ENCODE data around the gene SMIM1. TPM values are rescaled to one million over a fixed set of nuclear protein-coding genes. Genes with fewer than 3 reads are reported as not detected.

Gene SMIM1
- total and polyA plus RNA-seq, 9 of the 15 experiments (the other 6 are each of a cell fraction or from before 2014, with no cell fraction given) = 2.3 to 125 (median 24.3) TPM

GRCh38 chr1:3772715-3773571 is at the start of gene SMIM1 (continued):
- TF ChIP-seq AFF4 (CRISPR knock-in tag; IDR thresholded peaks at IDR 0.05) (no peak), ERF (CRISPR knock-in tag; IDR thresholded peaks at IDR 0.05) (no peak), SIX5 (IDR thresholded peaks at IDR 0.05; ENCODE audit: borderline replicate concordance in 1 of 2, insufficient read depth in 1 of 2, low read depth in 1 of 2, low read length in 2 of 2) (no peak), MBD1 (CRISPR knock-in tag; IDR thresholded peaks at IDR 0.05) (no peak), RBM25 (IDR thresholded peaks at IDR 0.05; ENCODE audit: low read depth, low read length, severe bottlenecking) (no peak), ZSCAN29 (IDR thresholded peaks at IDR 0.05) (no peak), MED1 (CRISPR knock-in tag; IDR thresholded peaks at IDR 0.05; ENCODE audit: borderline replicate concordance) (no peak), POLR2G (IDR thresholded peaks at IDR 0.05; ENCODE audit: low read depth, low read length) (peak; percentile 46; the same call in 1 of the 2 replicates), POLR3A (IDR thresholded peaks at IDR 0.05; ENCODE audit: borderline replicate concordance, extremely low read depth, insufficient read depth, insufficient read length) (no peak), VEZF1 (CRISPR knock-in tag; IDR thresholded peaks at IDR 0.05) (peak; percentile 82), CHD4 (IDR thresholded peaks at IDR 0.05; ENCODE audit: insufficient read depth, insufficient replicate concordance, low read depth, low read length, poor library complexity, severe bottlenecking) (peak; percentile 15), NFIX (CRISPR knock-in tag; IDR thresholded peaks at IDR 0.05; ENCODE audit: low read depth) (no peak), NFE2L1 (tag; IDR thresholded peaks at IDR 0.05; ENCODE audit: borderline replicate concordance, low read depth) (no peak), ZNF146 (CRISPR knock-in tag; IDR thresholded peaks at IDR 0.05; ENCODE audit: unreplicated experiment) (no peak)
